Progenitor cell of endocrine pancreas (in vitro differentiated cells): ENCODE results near the gene CNNM2. TPM values are rescaled to one million over a fixed set of nuclear protein-coding genes. Genes with fewer than 3 reads are reported as not detected.
A peak's percentile ranks its signal among the peaks of the same experiment; 100 is the strongest.
"Not testable (repeated sequence)": the region's sequence is repeated elsewhere in the genome, so short reads cannot be mapped to it uniquely, and the experiment has no call there.

Experiments
- DNase-seq: peaks from one replicate; pipeline ENCODE4 v3.0.0; 2021; ENCODE audit warnings: low spot score; ENCODE audit not compliant: unreplicated experiment
- H3K27ac Mint-ChIP-seq: 2 replicates; pipeline ENCODE4 v1.8.0; 2021; ENCODE audit warnings: mild to moderate bottlenecking, moderate library complexity, mixed read lengths
- H3K27me3 Mint-ChIP-seq: 2 replicates; pipeline ENCODE4 v1.8.0; 2021; ENCODE audit warnings: mixed read lengths
- H3K36me3 Mint-ChIP-seq: 2 replicates; pipeline ENCODE4 v1.8.0; 2022; ENCODE audit warnings: mixed read lengths; ENCODE audit not compliant: insufficient read depth
- H3K4me1 Mint-ChIP-seq: 2 replicates; pipeline ENCODE4 v1.8.0; 2021; ENCODE audit warnings: low read depth, mixed read lengths
- H3K4me3 Mint-ChIP-seq: 2 replicates; pipeline ENCODE4 v1.8.0; 2021; ENCODE audit warnings: low read depth, mild to moderate bottlenecking, moderate library complexity, mixed read lengths
- H3K9me3 Mint-ChIP-seq: 2 replicates; pipeline ENCODE4 v1.8.0; 2021; ENCODE audit warnings: low read depth, mixed read lengths
- CTCF ChIP-seq: fragments of 200-600 bp; sonication (generic); IDR thresholded peaks from one replicate; pipeline ENCODE4 v1.5.0; 2021; ENCODE audit warnings: antibody characterized with exemption, mild to moderate bottlenecking; ENCODE audit not compliant: unreplicated experiment
- total RNA-seq: library from RNA; stranded (reverse); gene quantifications from 2 replicates; pipeline ENCODE4 v1.2.1, GENCODE V29; 2021

The CNNM2 gene
- total RNA-seq, 1 donor from 2014 or later: 14.5 TPM

- H3K4me1 Mint-ChIP-seq: peaks cover 15% of the 10 kb centered on the region
- no peaks in the 10 kb centered on the region for H3K9me3 Mint-ChIP-seq
- H3K27me3 Mint-ChIP-seq: no peaks in the 10 kb centered on the region
- H3K36me3 Mint-ChIP-seq: no peaks in the 10 kb centered on the region
- DNase-seq: no peak
- no peak for TF ChIP-seq CTCF
- no peak overlapping the region for H3K27ac Mint-ChIP-seq
- H3K4me3 Mint-ChIP-seq: no peak overlapping the region
Measured at GRCh38 chr10:102960157-102960556, 42.1 kb downstream of the CNNM2 start.

- TF ChIP-seq CTCF: no peak
- no peaks in the 10 kb centered on the region for H3K36me3 Mint-ChIP-seq
- peaks cover 26% of the 10 kb centered on the region for H3K4me1 Mint-ChIP-seq
- no peak overlapping the region for H3K27ac Mint-ChIP-seq
- no peaks in the 10 kb centered on the region for H3K9me3 Mint-ChIP-seq
- H3K27me3 Mint-ChIP-seq: no peaks in the 10 kb centered on the region
- no peak overlapping the region for H3K4me3 Mint-ChIP-seq
- DNase-seq: no peak
Measured at GRCh38 chr10:102962267-102962666, 44.2 kb downstream of the CNNM2 start.

GRCh38 chr10:102962951-102963755 is 45.1 kb downstream of the CNNM2 start:
- peaks cover 26% of the 10 kb centered on the region for H3K4me1 Mint-ChIP-seq
- no peak for TF ChIP-seq CTCF
- no peak overlapping the region for H3K27ac Mint-ChIP-seq
- H3K4me3 Mint-ChIP-seq: no peak overlapping the region
- no peaks in the 10 kb centered on the region for H3K36me3 Mint-ChIP-seq
- no peaks in the 10 kb centered on the region for H3K27me3 Mint-ChIP-seq
- H3K9me3 Mint-ChIP-seq: no peaks in the 10 kb centered on the region
- DNase-seq: no peak

- Mint-ChIP-seq H3K4me1 (peaks cover 26% of the 10 kb centered on the region), H3K4me3 (no peak overlapping the region), H3K9me3 (no peaks in the 10 kb centered on the region), H3K27ac (no peak overlapping the region), H3K36me3 (no peaks in the 10 kb centered on the region), H3K27me3 (no peaks in the 10 kb centered on the region)
- no peak for DNase-seq
- TF ChIP-seq CTCF: no peak
Measured at GRCh38 chr10:102963756-102964025, 45.6 kb downstream of the CNNM2 start.

GRCh38 chr10:102964064-102964463 is 46.0 kb downstream of the CNNM2 start:
- DNase-seq, H3K27me3 Mint-ChIP-seq, H3K9me3 Mint-ChIP-seq, H3K27ac Mint-ChIP-seq, H3K4me3 Mint-ChIP-seq, H3K36me3 Mint-ChIP-seq: not testable (repeated sequence)
- H3K4me1 Mint-ChIP-seq: peaks cover 26% of the 10 kb centered on the region

- no peak for TF ChIP-seq CTCF
- H3K4me3 Mint-ChIP-seq: no peak overlapping the region
- H3K9me3 Mint-ChIP-seq: no peaks in the 10 kb centered on the region
- no peaks in the 10 kb centered on the region for H3K36me3 Mint-ChIP-seq
- no peaks in the 10 kb centered on the region for H3K27me3 Mint-ChIP-seq
- DNase-seq: no peak
- H3K4me1 Mint-ChIP-seq: peaks cover 26% of the 10 kb centered on the region
- H3K27ac Mint-ChIP-seq: peak overlapping the region; percentile 92
Measured at GRCh38 chr10:102964713-102965112, 46.6 kb downstream of the CNNM2 start.
